GM12878 (cell line): ENCODE data around the gene DENND1A. TPM values are rescaled to one million over a fixed set of nuclear protein-coding genes. Genes with fewer than 3 reads are reported as not detected.

ENCODE experiments used
- ATAC-seq: fragments of 200-7000 bp; cut with Tn5 transposase; 3 replicates; pipeline ENCODE4 v1.9.1; 2020; ENCODE audit warnings: mild to moderate bottlenecking, moderate library complexity
- BruUV-seq: library from RNA; stranded (reverse); fragments of 400-500 nt; replicated peaks from 2 replicates; lab custom pipeline; 2021; lab: Mats Ljungman, UMichigan
- CTCF ChIA-PET: fragments of 300-600 bp; sonication (Branson Sonifier 250); formaldehyde crosslinking; extraction: SDS; loops from one replicate; lab custom pipeline; 2021; ENCODE audit warnings: inconsistent platforms; lab: Yijun Ruan, JAX
- POLR2A ChIA-PET: fragments of 350-600 bp; formaldehyde crosslinking; extraction: SDS; loops from one replicate; lab custom pipeline; 2021; ENCODE audit warnings: inconsistent platforms; lab: Charles Lee
- RAD21 ChIA-PET: fragments of 300-600 bp; sonication (Branson Sonifier 250); formaldehyde crosslinking; loops from one replicate; lab custom pipeline; 2023; ENCODE audit warnings: antibody characterized with exemption; ENCODE audit not compliant: unreplicated experiment; lab: Charles Lee
- SMC1A ChIA-PET: fragments of 300-600 bp; sonication (Branson Sonifier 250); formaldehyde crosslinking; loops from one replicate; lab custom pipeline; 2023; ENCODE audit not compliant: unreplicated experiment, uncharacterized antibody; lab: Charles Lee
- DNase-seq: peaks from one replicate; pipeline ENCODE4 v3.0.0-alpha.2; 2011; ENCODE audit warnings: low read depth, low spot score
- FAIRE-seq: peaks from 3 replicates; lab custom pipeline; 2011; peaks lifted over from hg19 to GRCh38; lab: Jason Lieb, UNC
- H2AFZ ChIP-seq: 2 replicates; pipeline ENCODE4 v1.6.0; 2011; ENCODE audit warnings: low read depth, low read length, control low read depth; ENCODE audit not compliant: control insufficient read depth
- H3K27ac ChIP-seq: 2 replicates; pipeline ENCODE4 v1.5.1; 2011; ENCODE audit warnings: control low read depth; ENCODE audit not compliant: control insufficient read depth, insufficient read depth
- H3K27me3 ChIP-seq, 2 experiments: replicated peaks in 1 of 2; 2 replicates each; pipeline versions ENCODE4 v1.6.0 to v1.6.1; 2011; ENCODE audit warnings: low read length in 1 of 2; ENCODE audit not compliant: control insufficient read depth in 2 of 2, insufficient read depth in 2 of 2
- H3K36me3 ChIP-seq, 2 experiments: 2 replicates each; pipeline ENCODE4 v1.5.1; 2011; ENCODE audit warnings: low read length in 1 of 2; ENCODE audit not compliant: control insufficient read depth in 2 of 2, insufficient read depth in 2 of 2
- H3K4me1 ChIP-seq: 2 replicates; pipeline ENCODE4 v1.6.1; 2011; ENCODE audit warnings: mild to moderate bottlenecking, low read length, moderate library complexity, mixed read lengths; ENCODE audit not compliant: control insufficient read depth, insufficient read depth
- H3K4me2 ChIP-seq: 2 replicates; pipeline ENCODE4 v1.6.0; 2011; ENCODE audit warnings: control low read depth; ENCODE audit not compliant: control insufficient read depth, insufficient read depth
- H3K4me3 ChIP-seq: fragments of 200-600 bp; sonication (generic); 2 replicates; pipeline ENCODE4 v1.5.1; 2016
- H3K79me2 ChIP-seq: 2 replicates; pipeline ENCODE4 v1.6.0; 2011; ENCODE audit warnings: low read length; ENCODE audit not compliant: control insufficient read depth, insufficient read depth
- H3K9ac ChIP-seq: 2 replicates; pipeline ENCODE4 v1.8.0; 2011; ENCODE audit warnings: low read length, control low read depth, mixed read lengths; ENCODE audit not compliant: control insufficient read depth, insufficient read depth
- H3K9me3 ChIP-seq: replicated peaks from 3 replicates; pipeline ENCODE4 v1.5.1; 2011; ENCODE audit warnings: mild to moderate bottlenecking, low read length; ENCODE audit not compliant: control insufficient read depth, insufficient read depth
- H4K20me1 ChIP-seq: 2 replicates; pipeline ENCODE4 v1.6.0; 2011; ENCODE audit not compliant: control insufficient read depth, insufficient read depth
- CREB1 ChIP-seq: IDR thresholded peaks from 2 replicates; pipeline ENCODE4 v1.6.1; 2012; ENCODE audit warnings: low read depth, mild to moderate bottlenecking, inconsistent platforms
- GATAD2B ChIP-seq: fragments of 450-650 bp; conservative IDR thresholded peaks from 2 replicates; pipeline ENCODE4 v1.6.1; 2017; ENCODE audit warnings: low read depth, mild to moderate bottlenecking, moderate library complexity
- IRF4 ChIP-seq: IDR thresholded peaks from 2 replicates; pipeline ENCODE4 v1.6.1; 2011; ENCODE audit warnings: low read depth, low read length
- MTA2 ChIP-seq: fragments of 450-650 bp; IDR thresholded peaks from 2 replicates; pipeline ENCODE4 v1.6.1; 2016; ENCODE audit warnings: low read depth, mild to moderate bottlenecking, moderate library complexity
- NFIC ChIP-seq: IDR thresholded peaks from 2 replicates; pipeline ENCODE4 v1.6.1; 2012; ENCODE audit warnings: low read depth, mild to moderate bottlenecking, inconsistent platforms, low read length, moderate library complexity
- NR2F1 ChIP-seq: fragments of 450-650 bp; conservative IDR thresholded peaks from 2 replicates; pipeline ENCODE4 v1.6.1; 2017; ENCODE audit warnings: mild to moderate bottlenecking
- POLR2AphosphoS2 ChIP-seq: IDR thresholded peaks from 2 replicates; pipeline ENCODE4 v1.6.1; 2011; ENCODE audit warnings: low read depth, mild to moderate bottlenecking, low read length, improper control_type of control experiment, moderate library complexity
- POU2F2 ChIP-seq: IDR thresholded peaks from 3 replicates; pipeline ENCODE4 v1.6.1; 2011; ENCODE audit warnings: low read depth, mild to moderate bottlenecking, low read length, borderline replicate concordance
- SPI1 ChIP-seq: IDR thresholded peaks from 2 replicates; pipeline ENCODE4 v1.6.1; 2011; ENCODE audit warnings: low read depth, mild to moderate bottlenecking, low read length, moderate library complexity, borderline replicate concordance; ENCODE audit not compliant: insufficient read depth
- SREBF1 ChIP-seq: IDR thresholded peaks from 2 replicates; pipeline ENCODE4 v1.6.1; 2012; ENCODE audit warnings: mild to moderate bottlenecking, low read length
- STAT3 ChIP-seq: IDR thresholded peaks from 2 replicates; pipeline ENCODE4 v1.6.1; 2011; ENCODE audit warnings: low read depth, low read length, improper control_type of control experiment
- WGBS: methylation state at CpG from one replicate; pipeline ENCODE4 v1.1.6; 2016; ENCODE audit warnings: low lambda C conversion rate; ENCODE audit not compliant: insufficient replicate concordance, insufficient coverage; ENCODE audit errors: missing lambda C conversion rate; 5-methylcytosine and 5-hydroxymethylcytosine counted together
- in situ Hi-C: fragments of 300-500 bp; cut with MboI; formaldehyde crosslinking; loops from 9 replicates; pipeline ENCODE4 v1.14.3; 2018; ENCODE audit warnings: mixed read lengths
- intact Hi-C: fragments of 100-400 bp; cut with micrococcal nuclease; formaldehyde crosslinking; loops from one replicate; pipeline ENCODE4 v1.14.2; 2022; ENCODE audit not compliant: unreplicated experiment
- polyA plus RNA-seq, 11 experiments: library from polyadenylated mRNA; depleted of rRNA in 4 of 11; unstranded in 6 of 11; stranded (reverse) in 5 of 11; fragments of >200 nt; fragmentation: Nextera tagmentation in 4 of 11; fragmentation: Illumina TruSeq in 1 of 11; extraction: Ambion mirVana in 4 of 11; extraction: Trizol in 1 of 11; gene quantifications; 1 replicate in 1 of 11; 2 replicates in 10 of 11; pipeline versions ENCODE4 v1.2.1 to v1.2.3, GENCODE V29; 2011 to 2016; ENCODE audit warnings: inconsistent platforms in 2 of 11, missing spikeins in 2 of 11, low read depth in 1 of 11
- total RNA-seq, 4 experiments: library from RNA; depleted of rRNA in 3 of 4; stranded (reverse); fragments of >200 nt in 3 of 4; fragmentation: Illumina TruSeq in 1 of 4; extraction: Trizol in 1 of 4; gene quantifications; 2 replicates each; pipeline versions ENCODE4 v1.2.1 to v1.2.3, GENCODE V29; 2013 to 2021
- TF ChIP-seq, protein P1 (sequence below): fragments of 450-650 bp; IDR thresholded peaks from 2 replicates; pipeline ENCODE4 v1.6.1; 2017; ENCODE audit warnings: mild to moderate bottlenecking, low read depth, inconsistent platforms; ENCODE audit not compliant: poor library complexity, severe bottlenecking
- TF ChIP-seq, protein P2 (sequence below): IDR thresholded peaks from 2 replicates; pipeline ENCODE4 v1.6.1; 2011; ENCODE audit warnings: mild to moderate bottlenecking, low read depth, low read length, moderate library complexity; ENCODE audit not compliant: insufficient replicate concordance

Gene DENND1A
- total and polyA plus RNA-seq, 10 of the 15 experiments (the other 5 are each of a cell fraction or from before 2014, with no cell fraction given): 14.1 to 48.6 (median 35.2) TPM

GRCh38 chr9:123757960-123758359, 172.0 kb downstream of the DENND1A start:
- Histone ChIP-seq H3K4me3 (no peak overlapping the region), H3K36me3 (peaks cover 0 to 7% of the 10 kb centered on the region in 2 experiments; a peak in 1 of 4 replicates), H3K9ac (no peak overlapping the region), H3K27ac (no peak overlapping the region), H4K20me1 (no peaks in the 10 kb centered on the region), H3K4me2 (no peak overlapping the region), H3K27me3 (no peaks in the 10 kb centered on the region), H3K79me2 (no peaks in the 10 kb centered on the region; the same call in 1 of the 2 replicates), H3K9me3 (no peaks in the 10 kb centered on the region), H2AFZ (no peak overlapping the region), H3K4me1 (peaks cover 17% of the 10 kb centered on the region)
- WGBS: 100% methylated on average over 3 of the region's 3 CpGs
- in situ Hi-C loops: no loop called here
- POLR2A ChIA-PET: interaction anchor here (0.6 to 1.5 kb wide), 6 partner anchors 8 to 379 kb away, joined by 3 to 5 read pairs (median 3); no protein-coding TSS in a partner anchor
- TF ChIP-seq GATAD2B (no peak), POLR2AphosphoS2 (no peak), STAT3 (no peak), NFIC (no peak), NR2F1 (no peak), POU2F2 (no peak), CREB1 (no peak), IRF4 (no peak), SPI1 (no peak), MTA2 (no peak), SREBF1 (no peak)
- TF ChIP-seq, protein P1, sequence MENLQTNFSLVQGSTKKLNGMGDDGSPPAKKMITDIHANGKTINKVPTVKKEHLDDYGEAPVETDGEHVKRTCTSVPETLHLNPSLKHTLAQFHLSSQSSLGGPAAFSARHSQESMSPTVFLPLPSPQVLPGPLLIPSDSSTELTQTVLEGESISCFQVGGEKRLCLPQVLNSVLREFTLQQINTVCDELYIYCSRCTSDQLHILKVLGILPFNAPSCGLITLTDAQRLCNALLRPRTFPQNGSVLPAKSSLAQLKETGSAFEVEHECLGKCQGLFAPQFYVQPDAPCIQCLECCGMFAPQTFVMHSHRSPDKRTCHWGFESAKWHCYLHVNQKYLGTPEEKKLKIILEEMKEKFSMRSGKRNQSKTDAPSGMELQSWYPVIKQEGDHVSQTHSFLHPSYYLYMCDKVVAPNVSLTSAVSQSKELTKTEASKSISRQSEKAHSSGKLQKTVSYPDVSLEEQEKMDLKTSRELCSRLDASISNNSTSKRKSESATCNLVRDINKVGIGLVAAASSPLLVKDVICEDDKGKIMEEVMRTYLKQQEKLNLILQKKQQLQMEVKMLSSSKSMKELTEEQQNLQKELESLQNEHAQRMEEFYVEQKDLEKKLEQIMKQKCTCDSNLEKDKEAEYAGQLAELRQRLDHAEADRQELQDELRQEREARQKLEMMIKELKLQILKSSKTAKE: no peak
- TF ChIP-seq, protein P2, sequence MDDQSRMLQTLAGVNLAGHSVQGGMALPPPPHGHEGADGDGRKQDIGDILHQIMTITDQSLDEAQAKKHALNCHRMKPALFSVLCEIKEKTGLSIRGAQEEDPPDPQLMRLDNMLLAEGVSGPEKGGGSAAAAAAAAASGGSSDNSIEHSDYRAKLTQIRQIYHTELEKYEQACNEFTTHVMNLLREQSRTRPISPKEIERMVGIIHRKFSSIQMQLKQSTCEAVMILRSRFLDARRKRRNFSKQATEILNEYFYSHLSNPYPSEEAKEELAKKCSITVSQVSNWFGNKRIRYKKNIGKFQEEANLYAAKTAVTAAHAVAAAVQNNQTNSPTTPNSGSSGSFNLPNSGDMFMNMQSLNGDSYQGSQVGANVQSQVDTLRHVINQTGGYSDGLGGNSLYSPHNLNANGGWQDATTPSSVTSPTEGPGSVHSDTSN: no peak
- BruUV-seq: no TSS peak
- SMC1A ChIA-PET: interaction anchor here (0.8 to 10.9 kb wide), 15 partner anchors 7 to 282 kb away, joined by 3 to 92 read pairs (median 4); no protein-coding TSS in a partner anchor
- DNase-seq: no peak
- intact Hi-C loops: no loop called here
- ATAC-seq: no peak
- RAD21 ChIA-PET: interaction anchor here (1.3 to 3.8 kb wide), 4 partner anchors 12 to 239 kb away, joined by 3 to 18 read pairs (median 6); no protein-coding TSS in a partner anchor
- CTCF ChIA-PET: interaction anchor here (0.5 to 1.7 kb wide), 8 partner anchors 8 to 476 kb away, joined by 3 to 8 read pairs (median 4); no protein-coding TSS in a partner anchor
- FAIRE-seq: no peak
